Spleen (tissue), 11 donors: Measurements from ENCODE around the gene SAC3D1. TPM values are rescaled to one million over a fixed set of nuclear protein-coding genes. Genes with fewer than 3 reads are reported as not detected.

ENCODE experiments used
- DNase-seq: peaks from one replicate; pipeline ENCODE4 v3.0.0-alpha.2; 2020
- H3K27ac ChIP-seq, 8 donors: fragments of 200-600 bp; sonication (generic) in 7 of 8; 1 replicate in 4 of 8; 2 replicates in 4 of 8; pipeline versions ENCODE4 v1.5.0 to v1.8.0; 2016 to 2021; ENCODE audit warnings: inconsistent platforms in 4 of 8, mild to moderate bottlenecking in 4 of 8, moderate library complexity in 1 of 8
- H3K27me3 ChIP-seq, 7 donors: fragments of 200-600 bp; sonication (generic) in 6 of 7; replicated peaks in 1 of 7; 1 replicate in 4 of 7; 2 replicates in 3 of 7; pipeline versions ENCODE4 v1.5.0 to v1.8.0; 2016 to 2021; ENCODE audit warnings: inconsistent platforms in 3 of 7, mild to moderate bottlenecking in 1 of 7
- H3K36me3 ChIP-seq, 6 donors: fragments of 200-600 bp; sonication (generic) in 5 of 6; 1 replicate in 4 of 6; 2 replicates in 2 of 6; pipeline versions ENCODE4 v1.5.0 to v1.8.0; 2016 to 2021; ENCODE audit warnings: inconsistent platforms in 2 of 6
- H3K4me1 ChIP-seq, 6 donors: fragments of 200-600 bp; sonication (generic) in 5 of 6; 1 replicate in 3 of 6; 2 replicates in 3 of 6; pipeline versions ENCODE4 v1.5.0 to v1.8.0; 2016 to 2021; ENCODE audit warnings: inconsistent platforms in 3 of 6
- H3K4me3 ChIP-seq, 8 donors: fragments of 200-600 bp; sonication (generic) in 7 of 8; 1 replicate in 4 of 8; 2 replicates in 4 of 8; pipeline versions ENCODE4 v1.5.0 to v1.8.0; 2016 to 2021; ENCODE audit warnings: inconsistent platforms in 4 of 8, mild to moderate bottlenecking in 4 of 8, moderate library complexity in 2 of 8
- H3K9me3 ChIP-seq, 8 donors: fragments of 200-600 bp; sonication (generic) in 7 of 8; 1 replicate in 4 of 8; 2 replicates in 4 of 8; pipeline versions ENCODE4 v1.5.0 to v1.8.0; 2016 to 2021; ENCODE audit warnings: inconsistent platforms in 4 of 8
- POLR2A ChIP-seq, 3 donors: fragments of 450-650 bp; IDR thresholded peaks; one replicate each; pipeline ENCODE4 v1.5.1; 2017; ENCODE audit warnings: antibody characterized with exemption in 3 of 3, mild to moderate bottlenecking in 1 of 3
- POLR2AphosphoS5 ChIP-seq, 3 donors: sonication (generic); formaldehyde crosslinking; IDR thresholded peaks; one replicate each; pipeline ENCODE4 v1.5.1; 2017; ENCODE audit warnings: antibody characterized with exemption in 3 of 3
- WGBS, 5 donors: extraction: QIAGEN DNeasy Blood & Tissue Kit in 3 of 5; methylation state at CpG; one replicate each; pipeline versions ENCODE4 v1.1.5 to v1.1.7; 2013 to 2018; 5-methylcytosine and 5-hydroxymethylcytosine counted together
- intact Hi-C: fragments of 100-400 bp; cut with DNase I; formaldehyde crosslinking; loops from one replicate; pipeline ENCODE4 v1.15.0; 2023; ENCODE audit warnings: low total_unique reads
- polyA plus RNA-seq, 3 donors: library from polyadenylated mRNA; stranded (reverse); fragments of 200-250 nt; gene quantifications; one replicate each; pipeline ENCODE4 v1.2.1, GENCODE V29; 2013
- total RNA-seq, 7 donors: library from RNA; depleted of rRNA in 3 of 7; stranded (reverse); fragments of >200 nt in 3 of 7; fragmentation: NEBNext Ultra II Directional in 4 of 7; extraction: Animal tissue kit (Norgen Biotek cat#: 25700) in 4 of 7; gene quantifications; one replicate each; pipeline versions ENCODE4 v1.1.0 to v1.2.1, GENCODE V29; 2016 to 2021
- TF ChIP-seq, protein P1 (sequence below), 11 experiments: fragments of 200-600 bp in 7 of 11; fragments of 450-650 bp in 4 of 11; sonication (generic) in 4 of 11; IDR thresholded peaks in 8 of 11; conservative IDR thresholded peaks in 3 of 11; 1 replicate in 7 of 11; 2 replicates in 4 of 11; pipeline versions ENCODE4 v1.4.0 to v1.8.0; 2016 to 2021; ENCODE audit warnings: antibody characterized with exemption in 11 of 11, inconsistent platforms in 4 of 11, mild to moderate bottlenecking in 1 of 11
- donor health status: healthy with polysubstance abuse.
- donor health status: DM: no; HTN: no; CAD: no; lungs with moderate emphysema.
- donor health status: DM: no; HTN: no; CAD: no.
- donor health status: Bipolar disorder and iron deficiency.
- donor health status: healthy.
- donor health status: DM: no; HTN: no; CAD: no.
- donor health status: DM: yes; HTN: yes; CAD: no.

Gene SAC3D1
- total and polyA plus RNA-seq, 10 donors: 5.2 to 11.9 (median 6.8) TPM

DNA sequence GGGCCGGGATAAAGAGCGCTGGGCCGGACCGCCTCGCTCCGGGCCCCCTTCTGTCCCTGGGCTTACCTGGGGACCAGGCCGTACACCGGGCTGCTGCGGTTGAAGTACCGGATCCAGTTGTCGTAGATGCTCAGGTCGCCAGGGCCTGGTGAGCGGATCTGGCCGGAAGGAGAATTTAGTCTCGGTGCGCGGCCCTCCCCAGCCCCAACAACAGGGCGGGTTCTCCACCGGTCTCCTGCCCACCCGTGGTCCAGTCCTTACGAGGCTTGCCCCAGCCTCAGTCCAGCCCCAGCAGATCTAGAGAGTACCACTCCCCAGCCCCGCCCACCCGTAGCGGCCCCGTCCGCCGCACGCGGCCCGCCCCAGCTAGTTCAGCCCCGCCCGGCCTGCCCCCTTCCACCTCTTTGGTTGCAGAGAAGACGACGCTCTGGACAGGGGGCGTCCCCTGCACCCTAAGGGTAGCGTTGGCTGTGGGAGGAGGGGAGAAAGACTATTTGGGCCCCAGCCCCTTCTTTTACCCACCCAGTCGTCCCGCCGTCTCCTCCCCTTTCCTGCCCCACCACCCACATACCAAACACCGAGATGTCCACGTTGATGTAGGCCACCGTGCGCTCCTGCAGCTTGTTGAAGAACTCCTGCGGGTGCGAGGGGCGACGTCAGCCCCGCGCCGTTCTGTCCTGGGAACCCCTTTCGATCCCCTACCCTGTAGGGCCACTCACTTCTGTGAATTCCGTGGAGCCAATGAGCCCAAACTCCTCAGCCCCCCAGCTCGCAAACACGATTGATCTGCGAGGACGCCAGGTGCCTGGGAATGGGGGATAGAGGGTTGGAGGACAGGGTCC is 6.8 kb downstream of the SAC3D1 start:
- Histone ChIP-seq H3K27me3 (no peaks in the 10 kb centered on the region), H3K4me3 (peak overlapping the region; percentile 32 to 75 (median 48)), H3K27ac (peak overlapping the region; percentile 19 to 84 (median 62)), H3K36me3 (peaks cover 0 to 25% (median 9%) of the 10 kb centered on the region in 6 donors), H3K4me1 (peaks cover 0 to 59% (median 36%) of the 10 kb centered on the region in 6 donors), H3K9me3 (no peaks in the 10 kb centered on the region)
- 14 to 34% (median 21%) methylated on average over 38 to 56 of the region's 56 CpGs for WGBS, 5 donors
- peak; percentile 85 for DNase-seq
- intact Hi-C loops: no loop called here
- TF ChIP-seq, protein P1, sequence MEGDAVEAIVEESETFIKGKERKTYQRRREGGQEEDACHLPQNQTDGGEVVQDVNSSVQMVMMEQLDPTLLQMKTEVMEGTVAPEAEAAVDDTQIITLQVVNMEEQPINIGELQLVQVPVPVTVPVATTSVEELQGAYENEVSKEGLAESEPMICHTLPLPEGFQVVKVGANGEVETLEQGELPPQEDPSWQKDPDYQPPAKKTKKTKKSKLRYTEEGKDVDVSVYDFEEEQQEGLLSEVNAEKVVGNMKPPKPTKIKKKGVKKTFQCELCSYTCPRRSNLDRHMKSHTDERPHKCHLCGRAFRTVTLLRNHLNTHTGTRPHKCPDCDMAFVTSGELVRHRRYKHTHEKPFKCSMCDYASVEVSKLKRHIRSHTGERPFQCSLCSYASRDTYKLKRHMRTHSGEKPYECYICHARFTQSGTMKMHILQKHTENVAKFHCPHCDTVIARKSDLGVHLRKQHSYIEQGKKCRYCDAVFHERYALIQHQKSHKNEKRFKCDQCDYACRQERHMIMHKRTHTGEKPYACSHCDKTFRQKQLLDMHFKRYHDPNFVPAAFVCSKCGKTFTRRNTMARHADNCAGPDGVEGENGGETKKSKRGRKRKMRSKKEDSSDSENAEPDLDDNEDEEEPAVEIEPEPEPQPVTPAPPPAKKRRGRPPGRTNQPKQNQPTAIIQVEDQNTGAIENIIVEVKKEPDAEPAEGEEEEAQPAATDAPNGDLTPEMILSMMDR (IDR thresholded peaks at IDR 0.05 in 8 of 11, conservative IDR thresholded peaks at IDR 0.05 in 3 of 11): no peak
- TF ChIP-seq POLR2AphosphoS5 (IDR thresholded peaks at IDR 0.05): peak in 2 of 3 donors; percentile 18 to 45
- TF ChIP-seq POLR2A (IDR thresholded peaks at IDR 0.05): no peak

DNA sequence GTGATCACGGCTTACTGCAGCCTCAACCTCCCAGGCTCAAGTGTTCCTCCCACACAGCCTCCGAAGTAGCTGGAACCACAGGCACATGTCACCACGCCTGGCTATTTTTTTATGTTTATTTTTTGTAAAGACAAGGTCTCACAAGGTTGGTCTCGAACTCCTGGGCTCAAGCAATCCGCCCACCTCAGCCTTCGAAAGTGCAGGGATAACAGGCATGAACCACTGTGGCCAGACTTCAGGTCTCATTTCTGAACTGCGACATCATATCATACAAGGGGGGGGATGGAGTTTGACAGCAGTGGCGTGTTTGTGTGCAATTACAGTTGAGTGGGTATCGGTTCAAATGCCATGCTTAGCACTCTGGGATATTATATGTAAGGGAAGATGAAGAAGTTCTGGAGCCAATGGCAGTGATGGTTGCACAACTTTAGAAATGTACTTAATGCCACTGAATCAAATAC is 10.4 kb downstream of the SAC3D1 start:
- no peak overlapping the region for H3K4me3 ChIP-seq
- no peaks in the 10 kb centered on the region for H3K9me3 ChIP-seq
- WGBS, 5 donors: 80 to 85% (median 82%) methylated on average over 9 of the region's 9 CpGs
- no peak overlapping the region for H3K27ac ChIP-seq
- peaks cover 3 to 36% (median 25%) of the 10 kb centered on the region in 6 donors for H3K4me1 ChIP-seq
- no peak for DNase-seq
- no peak for TF ChIP-seq POLR2A (IDR thresholded peaks at IDR 0.05)
- no peak for TF ChIP-seq POLR2AphosphoS5 (IDR thresholded peaks at IDR 0.05)
- TF ChIP-seq, protein P1 (IDR thresholded peaks at IDR 0.05 in 8 of 11, conservative IDR thresholded peaks at IDR 0.05 in 3 of 11): no peak
- H3K36me3 ChIP-seq: no peaks in the 10 kb centered on the region
- H3K27me3 ChIP-seq: no peaks in the 10 kb centered on the region
- intact Hi-C loops: no loop called here

DNA sequence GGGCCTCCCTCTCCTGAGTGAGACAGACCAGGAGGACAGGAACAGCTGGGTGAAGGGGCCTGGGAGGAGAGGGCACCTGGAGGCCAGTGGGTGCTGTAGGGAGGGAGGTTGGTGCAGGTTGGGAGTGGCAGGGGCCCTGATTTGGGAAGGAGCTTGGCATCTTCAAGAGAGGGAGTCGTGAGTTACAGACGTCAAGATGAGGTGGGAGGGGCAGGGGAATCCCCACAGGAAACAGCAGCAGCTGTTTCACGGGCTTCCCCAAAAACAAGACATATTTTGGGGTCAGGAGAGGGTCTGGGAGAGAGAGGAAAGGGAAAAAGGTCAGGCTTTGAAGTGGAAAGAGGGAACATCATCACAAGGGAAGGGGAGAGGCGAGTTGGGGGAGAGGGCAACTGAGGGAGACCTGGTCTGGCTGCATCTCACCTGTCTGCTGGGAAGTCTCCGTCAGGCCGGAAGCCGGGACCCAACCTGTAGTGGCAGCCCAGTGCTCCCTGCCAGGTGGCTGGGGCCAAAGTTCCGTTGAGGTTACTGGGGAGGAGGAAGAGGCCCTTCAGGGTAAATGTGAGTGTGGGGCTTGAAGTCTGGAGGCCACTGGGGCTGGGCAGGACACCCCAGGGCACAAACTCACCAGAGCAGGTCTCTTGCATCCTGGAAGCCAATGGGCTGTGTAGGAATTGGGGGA is 13.0 kb downstream of the SAC3D1 start:
- Histone ChIP-seq H3K27ac (no peak overlapping the region), H3K36me3 (no peaks in the 10 kb centered on the region), H3K27me3 (no peaks in the 10 kb centered on the region), H3K4me1 (peaks cover 0 to 13% (median 6%) of the 10 kb centered on the region in 6 donors), H3K4me3 (no peak overlapping the region), H3K9me3 (no peaks in the 10 kb centered on the region)
- DNase-seq: no peak
- intact Hi-C loops: no loop called here
- TF ChIP-seq, protein P1 (IDR thresholded peaks at IDR 0.05 in 8 of 11, conservative IDR thresholded peaks at IDR 0.05 in 3 of 11): no peak
- TF ChIP-seq POLR2A (IDR thresholded peaks at IDR 0.05): no peak
- no peak for TF ChIP-seq POLR2AphosphoS5 (IDR thresholded peaks at IDR 0.05)
- WGBS, 5 donors: 8 to 25% (median 17%) methylated on average over 8 of the region's 8 CpGs

DNA sequence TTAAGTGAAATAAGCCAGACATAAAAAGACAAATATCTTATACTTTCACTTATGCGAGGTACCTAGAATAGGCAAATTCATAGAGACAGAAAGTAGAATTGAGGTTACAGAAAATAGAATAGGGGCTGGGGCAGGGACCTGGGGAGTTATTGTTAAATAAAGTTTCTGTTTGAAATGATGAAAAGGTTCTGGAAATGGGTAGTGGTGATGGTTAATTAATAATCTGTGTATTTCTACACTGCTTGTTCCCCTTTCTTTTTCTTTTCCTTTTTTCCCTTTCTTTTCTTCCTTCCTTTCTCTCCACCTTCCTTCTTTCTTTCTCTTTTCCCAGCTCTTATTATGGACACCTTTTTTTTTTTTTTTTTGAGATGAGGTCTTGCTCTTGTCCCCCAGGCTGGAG is 14.5 kb downstream of the SAC3D1 start:
- Histone ChIP-seq H3K27me3 (no peaks in the 10 kb centered on the region), H3K9me3 (no peaks in the 10 kb centered on the region), H3K4me1 (peaks cover 0 to 13% (median 6%) of the 10 kb centered on the region in 6 donors), H3K36me3 (no peaks in the 10 kb centered on the region), H3K4me3 (no peak overlapping the region), H3K27ac (no peak overlapping the region)
- DNase-seq: no peak
- TF ChIP-seq POLR2AphosphoS5 (IDR thresholded peaks at IDR 0.05): no peak
- TF ChIP-seq, protein P1 (IDR thresholded peaks at IDR 0.05 in 8 of 11, conservative IDR thresholded peaks at IDR 0.05 in 3 of 11): no peak
- no peak for TF ChIP-seq POLR2A (IDR thresholded peaks at IDR 0.05)
- WGBS, 5 donors: 73 to 82% (median 77%) methylated on average over 1 of the region's 1 CpG
- intact Hi-C loops: no loop called here
